NCI-H774 (cell line): Measurements from ENCODE around the gene PAPSS2.
"Not testable (repeated sequence)": the region's sequence is repeated elsewhere in the genome, so short reads cannot be mapped to it uniquely, and the experiment has no call there.

ENCODE experiments used
- DNase-seq: peaks from one replicate; lab custom pipeline; 2025; lab: John Stamatoyannopoulos, UW

Gene PAPSS2

DNA sequence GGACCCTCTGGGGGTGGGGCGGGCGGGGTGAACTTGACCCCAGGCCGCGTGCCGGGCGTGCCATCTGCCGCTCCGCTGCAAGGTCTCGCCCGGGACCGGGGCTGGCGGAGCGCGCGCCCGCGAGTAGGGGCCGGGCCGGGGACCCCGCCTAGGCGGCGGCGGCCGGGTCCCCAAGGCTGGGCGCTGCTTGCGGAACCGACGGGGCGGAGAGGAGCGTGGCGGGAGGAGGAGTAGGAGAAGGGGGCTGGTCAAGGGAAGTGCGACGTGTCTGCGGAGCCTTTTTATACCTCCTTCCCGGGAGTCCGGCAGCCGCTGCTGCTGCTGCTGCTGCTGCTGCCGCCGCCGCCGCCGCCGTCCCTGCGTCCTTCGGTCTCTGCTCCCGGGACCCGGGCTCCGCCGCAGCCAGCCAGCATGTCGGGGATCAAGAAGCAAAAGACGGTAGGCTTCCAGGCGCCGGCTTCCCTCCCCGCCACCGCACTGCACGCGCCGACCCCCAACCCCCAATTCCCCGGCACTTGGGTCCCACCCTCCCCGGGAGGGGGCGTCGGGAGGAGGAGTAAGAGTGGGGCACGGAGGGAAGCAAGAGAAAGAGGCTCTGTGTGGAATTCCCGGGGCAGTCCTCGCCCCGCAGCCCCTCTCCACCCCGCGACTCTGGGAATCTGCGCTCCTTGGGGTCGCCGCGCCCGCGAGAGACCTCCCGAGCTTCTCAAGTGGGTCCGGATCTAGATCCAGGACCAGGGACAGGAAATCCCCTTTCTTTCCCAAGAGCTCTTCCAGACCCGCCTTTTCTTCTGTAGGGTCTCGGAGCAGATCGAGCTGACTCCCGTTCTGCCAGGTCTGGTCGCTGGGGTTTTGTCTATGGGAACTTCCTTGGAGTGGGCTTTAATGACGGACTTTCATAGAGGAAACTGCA, at the start of gene PAPSS2:
PAPSS2 (plus strand) TSS at position 308 of the 913 bp plus-strand sequence; CDS start at position 412, 104 bp downstream.
- no peak for DNase-seq

DNA sequence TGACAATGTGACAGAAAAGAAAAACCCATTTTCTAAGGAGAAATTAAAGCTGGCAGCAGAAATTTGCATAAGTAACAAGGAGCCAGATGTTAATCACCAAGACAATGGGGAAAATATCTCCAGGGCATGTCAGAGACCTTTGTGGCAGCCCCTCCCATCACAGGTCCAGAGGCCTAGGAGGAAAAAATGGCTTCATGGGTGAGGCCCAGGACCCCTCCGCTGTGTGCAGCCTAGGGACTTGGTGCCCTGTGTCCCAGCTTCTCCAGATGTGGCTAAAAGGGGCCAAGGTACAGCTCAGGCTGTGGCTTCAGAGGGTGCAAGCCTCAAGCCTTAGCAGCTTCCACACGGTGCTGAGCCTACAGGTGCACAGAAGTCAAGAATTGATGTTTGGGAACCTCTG, 48.3 kb upstream of the PAPSS2 start:
- DNase-seq = not testable (repeated sequence)

DNA sequence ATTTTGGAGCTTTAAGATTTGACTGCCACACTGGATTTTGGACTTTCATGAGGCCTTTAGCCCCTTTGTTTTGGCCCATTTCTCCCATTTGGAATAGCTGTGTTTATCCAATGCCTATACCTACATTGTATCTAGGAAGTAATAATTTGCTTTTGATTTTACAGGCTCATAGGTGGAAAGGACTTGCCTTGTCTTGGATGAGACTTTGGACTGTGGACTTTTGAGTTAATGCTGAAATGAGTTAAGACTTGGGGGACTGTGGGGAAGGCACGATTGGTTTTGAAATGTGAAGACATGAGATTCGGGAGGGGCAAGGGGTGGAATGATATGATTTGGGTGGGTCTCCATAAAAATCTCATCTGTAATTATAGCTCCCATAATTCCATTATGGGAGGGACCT, 47.6 kb upstream of the PAPSS2 start:
- no peak for DNase-seq

DNA sequence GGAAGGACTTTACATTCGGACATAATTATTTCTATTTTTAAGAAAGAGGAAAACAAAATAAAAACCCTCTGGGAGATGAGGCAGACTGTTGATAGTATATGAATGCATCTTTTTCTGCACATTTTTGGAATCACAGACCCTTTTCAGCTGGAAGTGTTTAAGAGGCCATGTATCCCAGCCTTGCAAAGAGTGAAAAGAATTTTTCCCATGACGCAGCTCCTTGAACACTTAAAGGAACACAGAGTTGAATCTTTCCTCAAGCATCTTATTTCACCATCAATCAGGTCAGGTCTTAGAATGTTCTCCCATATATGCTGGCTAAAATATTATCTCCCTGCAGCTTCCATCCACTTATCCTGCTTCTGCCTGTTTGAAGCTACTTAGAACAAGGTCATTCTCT, 45.9 kb upstream of the PAPSS2 start:
- no peak for DNase-seq

DNA sequence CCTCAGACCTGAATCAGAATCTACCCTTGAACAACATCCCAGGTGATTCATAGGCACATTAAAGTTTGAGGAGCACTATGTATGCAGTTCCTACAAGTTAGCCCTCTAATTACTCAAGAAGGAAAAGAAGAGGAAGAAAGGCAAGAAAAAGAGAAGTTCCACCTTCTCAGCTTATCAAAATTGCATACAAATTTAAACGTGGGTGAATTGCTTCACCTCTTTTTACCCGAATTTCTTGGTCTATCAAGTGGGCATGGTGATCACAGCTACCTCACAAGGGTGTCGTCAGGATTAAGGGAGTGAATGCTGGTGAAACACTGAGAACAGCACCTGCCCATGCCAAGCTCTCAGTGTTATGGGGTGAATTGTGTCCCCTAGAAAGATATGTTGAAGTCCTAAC, 43.8 kb upstream of the PAPSS2 start:
- DNase-seq = no peak

DNA sequence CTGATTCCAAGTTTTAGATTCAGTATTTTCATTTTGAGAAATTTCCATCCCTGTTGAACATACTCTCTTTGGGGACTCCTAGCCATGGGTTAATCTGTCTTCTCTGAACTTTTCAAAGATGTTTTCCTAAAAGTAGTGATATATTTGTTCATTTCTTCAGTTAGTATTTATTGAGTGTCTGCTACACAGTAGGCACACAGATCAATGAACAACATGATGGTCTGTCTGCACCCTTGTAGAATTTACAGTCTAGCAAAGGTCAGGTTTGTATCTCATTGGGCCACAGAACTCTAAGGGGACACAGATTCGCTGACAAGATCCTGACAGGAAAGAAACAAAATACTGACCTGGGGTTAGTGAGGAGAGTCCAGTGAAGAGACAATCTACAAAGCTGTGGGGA, 42.2 kb upstream of the PAPSS2 start:
- DNase-seq = no peak

DNA sequence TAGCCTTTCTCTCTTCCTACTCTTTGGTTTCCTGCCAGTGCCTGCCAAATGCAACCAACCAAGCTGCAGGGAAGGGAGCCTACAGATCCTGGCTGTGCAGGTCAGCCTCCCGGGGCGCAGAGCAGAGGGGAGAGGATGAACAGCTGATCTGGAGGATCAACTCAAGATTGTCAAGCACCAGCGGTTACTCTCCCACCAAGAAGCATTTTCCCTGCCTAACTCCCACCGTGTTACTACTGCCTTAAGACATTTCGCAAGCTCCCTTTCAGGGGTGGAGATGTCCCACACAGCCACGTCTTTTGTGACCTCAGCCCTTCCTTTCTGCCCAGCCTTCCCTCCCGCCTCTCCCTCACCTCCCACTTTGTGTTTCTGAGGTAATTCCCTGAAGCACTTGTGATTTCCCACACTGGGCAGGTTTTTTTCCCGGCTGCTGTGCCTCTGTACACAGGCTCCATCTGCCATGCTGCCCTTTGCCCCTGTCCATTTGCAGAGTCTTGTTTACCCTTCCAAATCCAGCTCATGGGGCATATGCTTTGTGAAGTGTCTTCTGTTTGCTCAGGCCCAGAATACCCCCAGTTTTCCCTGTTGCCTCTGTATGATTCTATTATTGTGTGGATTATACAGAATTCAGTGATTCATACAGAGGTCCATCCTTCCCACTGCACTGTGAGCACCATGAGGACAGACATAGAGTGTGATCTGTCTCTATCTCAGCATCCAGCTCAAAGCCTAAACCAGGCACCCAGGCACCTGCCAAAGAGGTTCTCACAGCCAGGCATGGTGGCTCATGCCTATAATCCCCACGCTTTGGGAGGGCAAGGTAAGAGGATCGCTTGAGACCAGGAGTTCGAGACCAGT, 40.9 kb upstream of the PAPSS2 start:
- DNase-seq = peak; percentile 3

DNA sequence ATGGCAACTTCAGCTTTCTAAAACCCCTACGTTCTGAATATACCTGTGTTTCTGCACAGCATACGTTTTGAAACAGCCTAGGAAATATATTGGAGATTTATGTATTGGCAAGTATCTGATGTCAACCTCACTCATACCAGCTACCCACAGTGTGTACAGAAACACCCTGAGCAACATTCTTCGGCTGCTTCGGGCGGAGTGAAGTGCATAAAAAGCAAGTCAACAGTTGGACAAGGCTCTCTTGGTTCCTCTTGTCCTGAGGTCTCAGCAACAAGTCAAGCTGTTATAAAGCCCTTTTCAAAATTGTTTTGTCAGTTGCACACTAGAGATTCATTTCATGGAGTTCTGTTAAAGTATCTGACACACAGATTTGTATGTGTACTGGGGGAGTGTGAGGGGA, 40.0 kb upstream of the PAPSS2 start:
- no peak for DNase-seq

DNA sequence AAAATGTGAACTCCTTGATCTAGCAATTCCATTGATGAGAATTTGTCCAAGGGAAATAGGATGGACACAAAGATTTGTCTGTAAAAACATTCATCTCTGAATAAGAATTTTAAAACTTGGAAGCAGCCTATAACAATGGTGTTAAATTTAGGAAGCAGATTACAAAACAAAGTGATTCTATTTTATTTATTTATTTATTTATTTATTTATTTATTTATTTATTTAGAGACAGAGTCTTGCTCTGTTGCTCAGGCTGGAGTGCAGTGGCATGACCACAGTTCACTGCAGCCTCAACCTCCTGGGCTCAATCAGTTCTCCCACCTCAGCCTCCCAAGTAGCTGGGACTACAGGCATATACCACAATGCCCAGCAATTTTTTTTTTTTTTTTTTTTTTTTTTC, 38.2 kb upstream of the PAPSS2 start:
- DNase-seq = not testable (repeated sequence)

DNA sequence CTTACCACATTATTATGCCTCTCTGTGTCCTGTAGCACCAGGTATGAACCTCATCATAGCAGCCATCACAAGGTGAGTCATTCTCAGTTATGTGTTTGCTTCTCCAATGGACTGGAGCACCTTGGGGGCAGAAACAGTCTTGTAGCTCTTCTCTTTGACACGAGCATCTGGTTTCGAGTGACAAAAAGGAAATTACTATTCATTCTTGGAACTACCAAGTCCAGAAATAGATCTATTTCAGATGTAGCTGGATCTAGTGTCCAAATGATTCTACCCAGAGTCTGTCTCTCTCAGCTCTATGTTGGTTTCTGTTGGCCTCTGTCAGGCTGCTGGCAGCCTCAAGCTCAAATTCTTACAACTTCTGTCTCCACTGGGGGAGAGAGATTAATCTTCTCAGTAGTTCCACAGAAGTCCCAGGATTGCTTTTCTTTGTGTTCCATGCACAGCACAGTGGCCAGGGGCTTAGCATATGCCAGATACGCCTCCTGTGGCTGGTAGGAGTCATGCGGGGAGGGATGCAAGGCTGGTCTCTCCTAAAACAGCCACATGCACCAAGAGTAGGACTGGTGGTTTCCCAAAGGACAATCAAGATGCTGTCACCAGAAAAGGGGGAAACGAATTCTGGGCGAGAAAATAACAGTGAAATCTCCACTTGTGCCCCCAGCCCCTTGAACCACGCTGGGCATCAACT, 37.2 kb upstream of the PAPSS2 start:
- no peak for DNase-seq

DNA sequence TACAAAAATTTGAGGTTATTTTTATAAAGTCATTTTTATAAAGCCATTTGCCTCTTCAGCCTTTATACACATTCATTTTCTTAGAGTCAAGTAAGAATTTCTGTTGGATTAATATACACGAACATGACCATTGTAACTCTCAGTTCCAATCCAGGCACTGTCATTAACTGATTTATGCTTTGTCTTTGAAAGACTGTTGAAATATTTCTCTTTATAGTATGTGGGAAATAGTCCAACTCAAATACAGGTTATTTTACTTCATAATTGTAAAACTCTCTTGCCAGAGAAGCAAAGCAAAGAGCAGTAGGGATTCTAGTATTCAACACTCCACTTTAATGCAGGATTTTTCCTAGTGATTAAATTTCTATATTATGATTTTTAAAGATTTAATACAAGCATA, 36.5 kb upstream of the PAPSS2 start:
- no peak for DNase-seq

DNA sequence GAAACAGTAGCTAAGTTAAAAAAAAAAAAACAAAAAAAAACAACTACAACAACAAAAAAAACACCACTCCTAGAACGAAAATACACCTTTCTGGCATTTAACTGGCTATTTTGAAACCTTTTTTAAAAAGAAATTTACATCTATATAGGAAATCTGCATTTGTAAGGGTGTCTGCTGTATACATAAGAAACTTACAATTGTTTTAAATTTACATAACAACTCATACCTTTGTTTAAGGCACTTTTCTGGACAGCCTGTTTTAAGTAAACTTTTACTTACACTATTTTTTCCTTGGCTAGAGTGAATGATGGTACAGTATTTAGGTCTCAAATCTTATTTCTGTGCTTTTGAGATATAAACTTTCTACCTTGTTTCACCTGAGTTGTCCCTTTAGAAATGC, 34.0 kb upstream of the PAPSS2 start:
- DNase-seq = no peak

DNA sequence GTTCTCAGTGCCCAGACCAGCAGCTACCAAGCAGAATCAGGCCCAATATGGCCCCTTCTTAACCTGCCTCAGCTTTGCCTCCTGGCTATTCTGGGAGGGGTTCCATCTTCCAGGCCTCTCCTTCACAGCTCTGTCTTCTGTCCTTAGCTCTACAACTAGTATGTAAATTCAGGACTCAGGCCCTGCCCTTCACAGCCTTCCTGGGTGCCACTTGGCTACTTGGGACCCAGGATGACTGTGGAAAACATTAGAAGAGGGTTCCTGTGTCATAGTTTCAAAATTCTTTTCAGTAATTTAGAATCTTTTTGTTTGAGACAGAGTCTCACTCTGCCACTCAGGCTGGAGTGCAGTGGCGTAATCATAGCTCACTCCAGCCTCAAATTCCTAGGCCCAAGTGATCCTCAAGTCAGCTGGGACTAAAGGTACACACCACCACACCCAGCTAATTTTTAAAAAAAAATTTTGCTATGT, 33.2 kb upstream of the PAPSS2 start:
- no peak for DNase-seq

DNA sequence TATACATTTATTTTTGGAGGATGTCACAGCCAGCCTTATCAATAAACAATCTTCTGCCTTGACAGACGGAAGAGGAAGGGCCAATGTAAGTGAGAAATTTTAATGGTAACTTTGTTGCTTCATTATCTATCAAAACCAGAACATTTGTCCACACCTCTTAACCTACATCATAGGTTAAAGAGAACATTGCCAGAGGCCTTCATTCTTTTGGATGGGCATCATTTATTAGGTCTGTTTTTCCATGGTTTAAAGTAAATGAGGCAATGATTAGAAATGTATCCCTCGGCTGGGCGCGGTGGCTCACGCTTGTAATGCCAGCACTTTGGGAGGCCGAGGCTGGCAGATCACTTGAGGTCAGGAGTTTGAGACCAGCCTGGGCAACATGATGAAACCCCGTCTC, 29.5 kb upstream of the PAPSS2 start:
- no peak for DNase-seq

DNA sequence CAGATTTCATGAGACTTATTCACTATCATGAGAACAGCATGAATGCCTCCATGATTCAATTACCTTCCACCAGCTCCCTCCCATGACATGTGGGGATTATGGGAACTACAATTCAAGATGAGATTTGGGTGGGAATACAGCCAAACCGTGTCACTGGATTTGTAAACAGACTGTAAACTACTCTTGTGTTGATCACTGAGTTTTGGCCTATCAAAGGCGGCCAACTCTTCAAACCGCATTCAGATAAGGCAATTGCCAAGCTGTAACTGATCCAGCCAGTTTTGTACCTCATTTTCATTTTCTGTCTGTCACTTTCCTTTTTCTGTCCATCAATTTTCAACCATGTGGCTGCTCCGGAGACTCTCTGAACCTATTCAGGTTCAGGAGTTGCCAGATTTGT, 27.2 kb upstream of the PAPSS2 start:
- no peak for DNase-seq

DNA sequence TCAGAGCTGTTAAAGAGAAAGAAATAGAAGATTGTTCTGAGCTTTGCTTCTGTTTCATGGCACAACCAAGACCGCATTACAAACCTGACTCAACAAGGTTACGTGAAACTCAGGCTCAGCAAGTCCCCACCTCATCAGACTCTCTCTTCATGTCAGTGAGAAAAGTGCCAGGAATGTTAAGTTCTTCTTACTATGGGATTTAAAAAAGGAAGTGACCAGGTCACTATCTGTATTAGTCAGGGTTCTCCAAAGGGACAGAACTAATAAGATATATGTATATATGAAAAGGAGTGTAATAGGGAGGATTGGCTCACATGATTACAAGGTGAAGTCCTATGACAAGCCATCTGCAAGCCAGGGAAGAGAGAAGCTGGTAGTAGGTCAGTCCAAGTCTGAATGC, 25.4 kb upstream of the PAPSS2 start:
- no peak for DNase-seq

DNA sequence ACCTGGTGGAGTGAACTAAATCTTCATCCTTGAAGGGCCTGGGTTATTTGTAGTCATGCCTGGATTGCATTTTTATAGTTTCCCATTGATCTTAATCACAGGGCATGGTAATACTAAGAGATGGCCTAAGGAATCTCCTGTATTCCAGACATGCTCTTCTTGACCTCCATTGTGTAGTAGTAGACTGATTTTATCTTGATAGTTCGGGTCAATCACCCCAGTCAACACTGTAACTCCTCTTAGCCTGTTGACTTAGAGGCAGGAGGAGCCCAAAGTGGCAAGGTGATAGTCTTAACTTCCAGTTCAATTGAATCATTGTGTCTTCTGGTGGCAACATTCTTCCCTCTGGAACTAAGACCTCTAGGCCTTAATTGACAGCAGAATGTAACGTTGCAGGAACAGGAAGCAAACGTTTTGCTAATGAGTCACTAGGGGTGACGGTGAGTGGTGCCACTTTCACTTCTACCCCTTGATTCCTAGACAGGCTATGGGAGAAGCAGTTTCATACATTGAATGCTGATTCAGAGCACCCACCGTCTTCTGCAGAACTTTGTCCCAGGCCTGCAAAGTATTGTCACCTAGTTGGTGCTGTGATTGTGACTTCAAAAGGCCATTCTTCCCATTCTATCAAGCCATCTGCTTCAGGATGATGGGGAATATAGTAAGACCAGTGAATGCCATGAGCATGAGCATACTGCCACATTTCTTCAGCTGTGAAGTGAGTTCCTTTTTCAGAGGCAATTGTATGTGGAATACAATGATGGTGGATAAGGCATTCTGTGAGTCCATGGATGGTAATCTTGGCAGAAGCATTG, 24.0 kb upstream of the PAPSS2 start:
- DNase-seq = no peak

DNA sequence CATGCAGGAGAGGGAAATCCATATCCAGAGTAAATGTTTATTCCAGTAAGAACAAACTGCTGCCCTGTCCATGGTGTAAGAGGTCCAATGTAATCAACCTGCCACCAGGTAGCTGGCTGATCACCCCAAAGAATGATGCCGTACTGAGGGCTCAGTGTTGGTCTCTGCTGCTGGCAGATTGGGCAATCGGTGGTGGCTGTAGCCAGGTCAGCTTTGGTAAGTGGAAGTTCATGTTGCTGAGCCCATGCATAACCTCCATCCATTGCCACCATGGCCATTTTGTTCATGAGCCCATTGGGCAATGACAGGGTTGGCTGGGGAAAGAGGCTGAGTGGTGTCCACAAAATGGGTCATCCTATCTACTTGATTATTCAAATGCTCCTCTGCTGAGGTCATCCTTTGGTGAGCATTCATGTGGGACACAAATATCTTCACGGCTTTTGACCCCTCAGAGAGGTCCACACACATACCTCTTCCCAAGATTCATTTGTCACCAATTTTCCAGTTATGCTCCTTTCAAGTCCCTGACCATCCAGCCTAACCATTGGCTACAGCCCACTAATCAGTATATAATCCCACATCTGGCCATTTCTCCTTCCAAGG, 23.3 kb upstream of the PAPSS2 start:
- no peak for DNase-seq

DNA sequence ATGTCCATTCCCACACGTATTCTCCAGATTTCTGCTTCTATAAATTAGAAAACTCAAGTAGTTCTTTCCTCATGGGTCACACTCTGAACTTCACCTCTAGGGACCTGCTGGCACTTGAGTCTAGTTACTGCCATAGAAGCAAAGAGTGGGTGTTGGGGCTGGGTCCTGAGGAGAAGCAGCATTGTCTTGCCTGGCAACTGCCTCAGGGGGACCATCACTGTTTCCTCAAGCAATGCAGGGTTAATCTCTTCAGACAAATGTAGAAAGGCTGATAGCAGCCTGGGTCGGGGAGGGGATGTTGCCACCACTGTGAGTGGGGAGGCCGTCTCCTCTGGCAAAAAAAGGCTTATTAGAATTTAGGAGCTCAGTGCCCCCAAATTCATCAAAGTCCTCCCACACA, 20.2 kb upstream of the PAPSS2 start:
- DNase-seq = no peak

DNA sequence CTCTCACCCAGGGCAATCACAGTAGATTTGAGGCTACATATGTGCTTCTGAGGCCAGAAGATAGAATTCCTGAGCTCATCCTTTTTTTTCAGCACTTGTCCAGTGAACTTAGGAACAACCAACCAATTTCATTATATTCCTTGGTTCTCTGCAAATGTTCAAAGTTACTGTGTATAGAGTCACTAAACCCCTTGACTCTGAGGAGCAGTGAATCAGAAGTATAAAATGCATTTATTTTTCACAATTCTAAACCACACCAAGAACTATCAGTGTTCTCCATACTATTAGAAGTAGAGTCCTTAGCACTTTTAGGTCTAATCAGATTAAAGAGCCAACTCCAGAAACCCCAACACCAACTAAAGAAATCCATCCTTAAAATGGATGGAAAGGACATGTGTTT, 19.6 kb upstream of the PAPSS2 start:
- DNase-seq = no peak

DNA sequence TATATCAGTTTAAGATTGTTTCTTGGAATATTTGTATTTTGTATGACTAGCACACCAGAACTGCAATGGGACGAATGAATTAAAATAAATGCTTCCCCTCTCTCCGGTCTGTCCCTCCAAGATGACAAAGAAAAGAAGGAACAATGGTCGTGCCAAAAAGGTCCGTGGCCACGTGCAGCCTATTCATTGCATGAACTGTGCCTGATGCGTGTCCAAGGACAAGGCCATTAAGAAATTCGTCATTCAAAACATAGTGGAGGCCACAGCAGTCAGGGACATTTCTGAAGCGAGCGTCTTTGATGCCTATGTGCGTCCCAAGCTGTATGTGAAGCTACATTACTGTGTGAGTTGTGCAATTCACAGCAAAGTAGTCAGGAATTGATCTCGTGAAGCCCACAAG, 17.2 kb upstream of the PAPSS2 start:
- no peak for DNase-seq
